GM12872 (cell line): ENCODE results near the gene MVP.

Experiments
- CTCF ChIP-seq: IDR thresholded peaks from 3 replicates; pipeline ENCODE4 v1.5.1; 2011; ENCODE audit warnings: low read depth, mild to moderate bottlenecking, low read length, moderate library complexity; ENCODE audit not compliant: insufficient read depth

MVP gene

DNA sequence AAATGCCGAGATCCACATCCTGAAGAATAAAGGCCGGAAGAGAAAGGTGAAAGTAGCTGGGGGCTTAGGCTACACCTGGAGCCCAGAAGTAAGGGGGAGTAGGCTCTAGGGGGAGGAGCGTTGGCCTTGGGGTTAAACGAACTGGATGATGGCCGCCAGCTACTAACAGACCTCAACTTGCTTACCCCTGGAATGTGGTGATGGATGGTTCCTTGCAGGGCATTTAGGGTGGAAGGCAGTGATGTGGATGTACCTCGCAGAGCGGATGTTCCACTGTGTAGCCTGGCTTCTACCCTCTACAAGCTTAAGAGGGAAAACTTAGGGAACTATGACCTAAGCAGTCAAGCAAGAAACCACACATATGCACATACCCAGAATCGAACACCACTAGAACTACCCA is 16.2 kb upstream of the MVP start:
- TF ChIP-seq CTCF: no peak

DNA sequence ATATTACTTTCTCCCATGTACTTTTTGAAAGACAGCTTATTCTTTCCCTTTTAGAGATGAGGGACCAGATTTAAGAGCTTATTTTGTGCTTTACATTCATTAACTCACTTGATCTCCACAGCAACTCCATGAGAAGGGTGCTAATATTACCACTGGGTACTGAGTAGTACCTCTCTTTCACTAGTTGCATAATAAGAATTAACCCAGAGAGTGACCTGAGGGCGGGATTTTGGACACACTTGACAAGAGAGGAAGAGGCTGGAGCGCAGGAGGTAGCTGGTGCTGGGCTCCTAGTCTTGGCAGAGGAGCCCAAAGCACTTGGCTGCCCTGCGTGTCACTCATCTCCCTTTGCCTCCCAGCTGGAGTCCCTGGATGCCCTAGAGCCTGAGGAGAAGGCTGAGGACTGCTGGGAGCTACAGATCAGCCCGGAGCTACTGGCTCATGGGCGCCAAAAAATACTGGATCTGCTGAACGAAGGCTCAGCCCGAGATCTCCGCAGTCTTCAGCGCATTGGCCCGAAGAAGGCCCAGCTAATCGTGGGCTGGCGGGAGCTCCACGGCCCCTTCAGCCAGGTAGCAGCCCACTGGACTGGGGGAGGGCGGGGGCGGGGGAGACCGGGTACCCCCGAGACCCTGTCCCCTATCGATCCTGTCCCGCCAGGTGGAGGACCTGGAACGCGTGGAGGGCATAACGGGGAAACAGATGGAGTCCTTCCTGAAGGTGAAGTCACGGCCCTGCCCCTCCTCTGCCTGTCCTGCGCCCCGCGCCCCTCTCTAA is 15.6 kb upstream of the MVP start:
- TF ChIP-seq CTCF: no peak

DNA sequence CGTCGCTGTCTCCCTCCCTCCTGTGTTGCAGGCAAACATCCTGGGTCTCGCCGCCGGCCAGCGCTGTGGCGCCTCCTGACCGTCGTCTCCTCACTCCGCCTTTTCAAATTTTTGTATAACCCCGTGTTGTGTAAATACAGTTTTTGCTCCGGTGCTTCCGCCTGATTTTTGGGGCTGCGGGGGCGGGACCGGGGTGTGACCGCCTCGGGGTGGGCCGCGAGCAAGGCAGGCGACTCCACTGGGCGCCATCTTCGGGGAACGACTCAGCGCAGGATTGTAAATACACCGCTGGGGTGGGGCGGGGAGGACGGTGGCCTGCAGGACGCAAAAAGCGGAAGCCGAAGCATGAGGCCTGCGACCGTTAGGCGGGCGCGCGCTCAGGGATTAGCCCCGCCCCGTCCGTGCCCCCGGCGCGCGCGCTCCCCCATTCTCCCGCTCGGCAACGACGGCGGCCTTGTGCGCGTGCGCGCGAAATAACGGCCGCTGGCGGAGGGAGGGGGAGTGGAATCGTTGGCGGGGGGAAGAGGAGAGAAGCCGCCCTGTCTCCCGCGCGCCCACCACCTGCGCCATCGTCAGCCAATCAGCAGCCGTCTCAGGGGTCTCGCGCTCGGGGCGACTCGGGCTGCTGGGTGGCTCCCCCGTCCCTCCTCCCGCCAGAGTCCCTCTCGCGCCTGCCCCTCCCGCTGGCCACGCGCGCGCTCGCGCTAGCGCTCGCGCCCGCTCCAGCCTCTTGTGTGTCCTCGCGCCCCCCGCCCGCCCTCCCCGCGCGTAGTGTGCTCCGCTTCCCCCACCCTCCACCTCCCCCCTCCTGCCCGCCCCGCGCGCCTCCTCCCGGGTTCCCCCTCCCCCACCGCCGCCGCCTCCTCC is 14.8 kb upstream of the MVP start:
- no peak for TF ChIP-seq CTCF

DNA sequence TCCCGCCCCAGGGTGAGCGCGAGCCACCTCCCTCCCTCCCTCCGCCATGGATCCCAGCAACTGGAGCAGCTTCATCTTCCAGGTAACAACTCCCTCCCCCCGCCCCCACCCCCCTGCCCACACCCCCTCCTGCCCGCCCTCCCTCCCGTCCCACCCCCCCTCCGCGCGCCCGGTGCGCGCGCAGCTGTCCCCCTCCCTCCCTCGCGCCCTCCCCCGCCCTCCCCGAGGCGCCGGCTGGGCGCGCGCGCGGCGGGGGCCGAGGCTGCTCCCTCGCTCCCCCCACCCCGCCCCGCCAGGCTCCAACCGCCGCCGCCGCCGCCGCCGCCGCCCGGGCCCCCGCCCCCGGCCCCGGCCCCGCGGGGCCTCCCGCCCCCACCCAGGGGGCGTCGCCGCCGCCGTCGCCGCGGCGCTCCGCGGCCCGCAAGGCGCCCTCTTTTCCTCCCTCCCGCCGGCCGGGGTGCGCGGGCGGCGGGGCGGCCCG is 14.1 kb upstream of the MVP start, which contains the start of gene MAZ:
TSS of gene MAZ (plus strand) at position 431 of the 481 bp plus-strand sequence. CDS start 173 bp downstream, outside the sequence.
- TF ChIP-seq CTCF: no peak

- TF ChIP-seq CTCF: no peak
These were observed 13.4 kb upstream of the MVP start for GRCh38 chr16:29806641-29807425.

- TF ChIP-seq CTCF: peak; percentile 86
These were observed 12.6 kb upstream of the MVP start for GRCh38 chr16:29807426-29808218.
